LNCaP clone FGC (cell line): ENCODE data around the gene MPC1L.
A peak's percentile ranks its signal among the peaks of the same experiment; 100 is the strongest.
"Not testable (repeated sequence)": the region's sequence is repeated elsewhere in the genome, so short reads cannot be mapped to it uniquely, and the experiment has no call there.

Experiments
- DNase-seq: peaks from one replicate; pipeline ENCODE4 v3.0.0-alpha.2; 2011; ENCODE audit warnings: low read depth
- H3K4me3 ChIP-seq: 2 replicates; pipeline ENCODE4 v1.5.1; 2011; ENCODE audit warnings: mild to moderate bottlenecking, low read depth, low read length, control low read depth
- CTCF ChIP-seq: IDR thresholded peaks from 2 replicates; pipeline ENCODE4 v1.5.1; 2012; ENCODE audit warnings: mild to moderate bottlenecking; ENCODE audit not compliant: control insufficient read depth, insufficient read depth; ENCODE audit errors: extremely low read depth

MPC1L gene

DNA sequence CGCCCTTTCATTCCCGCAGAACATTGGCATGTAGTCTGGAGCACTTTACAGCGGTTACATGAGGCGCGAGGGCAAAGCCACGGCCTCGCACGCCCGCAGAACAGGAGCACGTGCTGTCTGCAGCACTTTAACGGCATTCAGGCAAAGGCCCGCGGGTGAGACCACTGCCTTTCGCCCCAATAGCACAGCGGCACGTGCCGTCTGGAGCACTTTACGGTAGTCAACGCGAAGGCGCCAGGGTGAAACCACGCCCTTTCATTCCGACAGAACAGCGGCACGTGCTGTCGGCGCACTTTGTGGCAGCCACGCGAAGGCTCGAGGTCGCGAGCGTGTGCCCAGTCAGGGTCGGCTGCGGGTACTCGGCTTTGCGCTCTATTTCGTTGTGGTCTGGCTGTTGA, at the start of gene MPC1L:
Gene MPC1L, plus strand, starts transcription at position 290 of the 398 bp plus-strand sequence. CDS start 138 bp downstream, outside the sequence.
- no peak within 1 kb of the TSS for H3K4me3 ChIP-seq
- no peak for DNase-seq
- TF ChIP-seq CTCF: no peak

DNA sequence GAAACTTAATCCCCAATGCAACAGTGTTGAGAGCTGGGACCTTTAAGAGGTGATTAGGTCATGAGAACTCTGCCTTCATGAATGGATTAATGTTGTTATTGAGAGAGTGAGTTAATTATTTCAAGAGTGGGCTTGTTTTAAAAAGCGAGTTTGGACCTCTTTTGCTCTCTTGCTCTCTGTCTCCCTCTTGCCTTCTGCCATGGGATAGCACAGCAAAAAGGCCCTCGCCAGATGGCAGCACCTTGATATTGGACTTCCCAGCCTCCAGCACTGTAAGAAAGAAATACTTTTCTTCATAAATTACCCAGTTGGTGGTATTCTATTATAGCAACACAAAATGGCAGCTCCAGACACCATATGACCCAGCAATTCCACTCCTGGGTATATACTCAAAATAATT, 49.5 kb upstream of the MPC1L start:
- no peak overlapping the region for H3K4me3 ChIP-seq
- peak; percentile 66 for TF ChIP-seq CTCF
- DNase-seq: no peak

- H3K4me3 ChIP-seq: not testable (repeated sequence)
- DNase-seq: peak; percentile 72
Observed at GRCh38 chrX:40575411-40575810, 47.8 kb upstream of the MPC1L start.

DNA sequence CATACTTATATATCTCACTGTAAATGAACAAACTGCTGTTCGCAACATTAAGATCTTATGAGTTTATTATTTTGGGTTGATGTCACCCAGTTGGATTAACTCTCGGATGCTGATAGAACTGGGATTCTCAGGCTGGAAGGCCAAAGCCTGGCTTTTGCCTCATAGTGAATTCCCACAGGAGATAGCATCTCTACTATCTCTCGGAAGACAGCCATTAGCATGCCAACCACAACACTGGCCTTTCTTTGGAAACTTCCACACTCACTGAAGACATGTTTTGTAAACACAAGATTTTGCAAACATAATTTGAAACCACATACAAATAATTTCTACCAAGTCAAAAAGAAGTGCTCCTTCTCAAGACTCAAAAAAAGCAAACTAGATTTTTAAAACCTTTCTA, 46.9 kb upstream of the MPC1L start:
- no peak for TF ChIP-seq CTCF
- no peak overlapping the region for H3K4me3 ChIP-seq
- DNase-seq: no peak

DNA sequence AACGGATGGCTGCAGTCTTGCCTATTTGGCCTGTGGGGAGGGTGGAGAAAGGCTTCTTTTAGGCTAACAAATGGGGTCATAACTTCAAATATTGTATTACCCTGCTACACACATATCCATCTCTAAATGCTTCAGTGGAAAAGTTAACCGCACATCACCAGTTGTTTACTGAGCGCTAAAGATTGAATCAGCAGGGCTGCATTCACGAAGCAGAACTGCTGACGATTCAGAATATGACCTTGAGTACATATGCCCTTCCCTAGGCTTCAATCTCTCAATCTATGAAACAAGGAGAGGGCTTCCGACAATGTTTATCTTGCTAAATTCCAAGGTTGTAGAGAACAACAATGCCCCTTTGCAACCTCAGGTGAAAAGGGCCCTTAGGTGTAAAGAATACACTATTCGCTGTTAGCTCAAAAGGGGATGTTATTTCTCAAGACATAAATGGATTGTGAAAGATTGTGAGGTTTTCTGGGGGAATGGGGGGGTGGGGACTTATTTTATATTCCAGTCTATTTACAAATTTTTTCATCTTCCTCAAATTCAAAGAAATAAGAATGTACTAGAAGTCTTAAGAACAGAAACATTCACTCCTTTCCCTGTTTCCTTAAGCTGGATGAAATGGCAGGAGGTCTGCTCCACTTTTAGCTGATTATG, 45.1 kb upstream of the MPC1L start:
- H3K4me3 ChIP-seq: no peak overlapping the region
- no peak for TF ChIP-seq CTCF
- DNase-seq: no peak

DNA sequence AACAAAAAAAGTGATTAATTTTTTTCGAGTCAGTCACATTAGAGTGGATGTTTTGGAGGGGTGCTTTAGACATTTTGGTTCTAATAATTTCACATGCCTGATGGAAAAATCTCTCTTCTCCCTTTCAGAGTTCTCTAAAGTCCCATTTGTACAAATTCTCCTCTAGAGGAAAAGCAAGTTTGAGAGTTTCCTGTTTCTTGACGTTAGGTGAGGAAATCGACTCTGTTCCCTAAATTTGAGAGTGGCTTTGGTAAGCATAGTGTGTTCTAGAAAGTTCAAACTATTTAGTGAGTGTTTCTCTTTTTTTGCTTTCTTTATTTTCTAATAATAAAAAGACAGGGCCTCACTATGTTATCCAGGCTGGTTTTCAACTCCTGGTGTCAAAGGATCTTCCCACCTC, 44.1 kb upstream of the MPC1L start:
- no peak overlapping the region for H3K4me3 ChIP-seq
- no peak for DNase-seq
- TF ChIP-seq CTCF: no peak

DNA sequence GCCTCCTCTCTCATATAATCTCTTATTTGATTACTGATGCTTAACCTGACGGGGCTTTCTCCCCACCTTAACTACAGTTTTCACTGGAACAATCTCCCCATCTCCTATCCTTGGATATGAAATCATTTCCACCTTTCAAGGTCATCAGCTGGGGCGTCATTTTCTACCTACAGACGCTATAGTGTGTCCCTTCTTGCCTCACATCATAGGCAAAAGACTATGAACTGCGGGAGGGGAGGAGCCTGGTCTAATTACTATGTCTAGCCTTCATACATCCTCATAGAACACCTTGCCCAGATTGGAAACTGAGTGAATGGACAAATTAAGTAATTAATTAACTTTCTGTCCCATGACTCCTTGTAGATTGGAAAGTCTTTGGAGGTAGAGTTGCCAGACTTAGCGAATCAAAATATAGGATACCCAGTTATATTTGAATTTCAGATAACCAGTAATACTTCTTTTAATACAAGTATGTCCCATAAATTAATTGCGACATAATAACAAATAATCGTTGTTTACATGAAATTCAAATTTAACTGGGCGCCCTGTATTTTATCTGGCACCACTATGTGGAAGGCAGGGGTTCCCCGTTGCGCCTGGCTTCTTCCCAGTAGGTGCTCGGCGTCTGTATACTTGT, 43.2 kb upstream of the MPC1L start:
- H3K4me3 ChIP-seq: peak overlapping the region; percentile 75
- no peak for TF ChIP-seq CTCF

More for the DNA sequence above, 43.2 kb upstream of the MPC1L start:
- DNase-seq: no peak
